Skeletal muscle satellite cell (primary cell): ENCODE measurements around the gene DPEP2NB.

Experiments used
- H3K27me3 ChIP-seq: 2 replicates; pipeline ENCODE4 v1.7.0; 2013; ENCODE audit warnings: low read length; ENCODE audit not compliant: control insufficient read depth, insufficient read depth
- H3K36me3 ChIP-seq: 2 replicates; pipeline ENCODE4 v1.7.0; 2013; ENCODE audit warnings: mild to moderate bottlenecking, control low read depth, low read length; ENCODE audit not compliant: insufficient read depth
- H3K4me1 ChIP-seq: 2 replicates; pipeline ENCODE4 v1.7.0; 2013; ENCODE audit warnings: low read length; ENCODE audit not compliant: control insufficient read depth, insufficient read depth
- H3K4me2 ChIP-seq: 2 replicates; pipeline ENCODE4 v1.7.0; 2013; ENCODE audit warnings: mild to moderate bottlenecking, low read length
- H3K4me3 ChIP-seq: 2 replicates; pipeline ENCODE4 v1.7.0; 2013; ENCODE audit warnings: low read length
- H3K9ac ChIP-seq: 2 replicates; pipeline ENCODE4 v1.7.0; 2013; ENCODE audit warnings: mild to moderate bottlenecking, low read depth, low read length, moderate library complexity
- H3K9me3 ChIP-seq: replicated peaks from 2 replicates; pipeline ENCODE4 v1.7.0; 2013; ENCODE audit warnings: mild to moderate bottlenecking, control low read depth, low read length
- small RNA-seq: library from RNA; depleted of rRNA; stranded (forward); fragments of <200 nt; gene quantifications from one replicate; pipeline ENCODE3, GENCODE V24; 2012

DPEP2NB gene

DNA sequence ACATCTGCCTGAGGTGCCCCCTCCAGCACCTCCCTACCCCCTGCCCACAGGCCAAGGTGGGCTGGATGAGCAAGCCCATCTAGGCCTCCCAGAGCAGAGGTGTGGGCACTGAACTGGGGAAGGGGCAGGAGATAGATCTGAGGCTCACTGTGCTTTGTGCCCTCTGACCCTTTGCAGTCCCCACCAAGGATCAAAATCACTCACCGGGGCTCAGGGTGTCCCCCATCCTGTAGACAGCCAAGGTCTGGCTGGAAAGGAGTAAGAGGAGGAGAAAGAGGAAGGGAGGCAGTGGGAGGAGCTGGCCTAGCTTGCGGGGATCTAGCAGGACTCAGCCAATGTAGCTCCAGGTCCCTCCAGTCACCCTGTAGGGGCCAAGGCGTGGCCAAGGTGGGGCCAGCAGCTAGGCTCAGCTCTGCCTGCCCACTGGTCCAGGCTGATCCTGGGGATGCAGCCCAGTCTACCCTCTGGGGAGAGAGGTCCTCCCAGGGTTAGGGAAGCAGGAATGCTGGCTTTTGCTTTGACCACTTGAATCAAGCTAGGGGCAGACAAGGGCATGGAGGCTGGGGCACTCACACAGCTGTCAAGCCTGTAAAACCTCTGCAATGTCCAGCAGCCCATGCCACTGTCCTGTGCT is 49.0 kb downstream of the DPEP2NB start:
- Histone ChIP-seq H3K4me3 (peak overlapping the region; percentile 96), H3K27me3 (no peaks in the 10 kb centered on the region), H3K4me1 (peaks cover 26% of the 10 kb centered on the region), H3K9me3 (no peaks in the 10 kb centered on the region), H3K4me2 (peak overlapping the region; percentile 82), H3K36me3 (peaks cover 36% of the 10 kb centered on the region), H3K9ac (peak overlapping the region; percentile 98)

DNA sequence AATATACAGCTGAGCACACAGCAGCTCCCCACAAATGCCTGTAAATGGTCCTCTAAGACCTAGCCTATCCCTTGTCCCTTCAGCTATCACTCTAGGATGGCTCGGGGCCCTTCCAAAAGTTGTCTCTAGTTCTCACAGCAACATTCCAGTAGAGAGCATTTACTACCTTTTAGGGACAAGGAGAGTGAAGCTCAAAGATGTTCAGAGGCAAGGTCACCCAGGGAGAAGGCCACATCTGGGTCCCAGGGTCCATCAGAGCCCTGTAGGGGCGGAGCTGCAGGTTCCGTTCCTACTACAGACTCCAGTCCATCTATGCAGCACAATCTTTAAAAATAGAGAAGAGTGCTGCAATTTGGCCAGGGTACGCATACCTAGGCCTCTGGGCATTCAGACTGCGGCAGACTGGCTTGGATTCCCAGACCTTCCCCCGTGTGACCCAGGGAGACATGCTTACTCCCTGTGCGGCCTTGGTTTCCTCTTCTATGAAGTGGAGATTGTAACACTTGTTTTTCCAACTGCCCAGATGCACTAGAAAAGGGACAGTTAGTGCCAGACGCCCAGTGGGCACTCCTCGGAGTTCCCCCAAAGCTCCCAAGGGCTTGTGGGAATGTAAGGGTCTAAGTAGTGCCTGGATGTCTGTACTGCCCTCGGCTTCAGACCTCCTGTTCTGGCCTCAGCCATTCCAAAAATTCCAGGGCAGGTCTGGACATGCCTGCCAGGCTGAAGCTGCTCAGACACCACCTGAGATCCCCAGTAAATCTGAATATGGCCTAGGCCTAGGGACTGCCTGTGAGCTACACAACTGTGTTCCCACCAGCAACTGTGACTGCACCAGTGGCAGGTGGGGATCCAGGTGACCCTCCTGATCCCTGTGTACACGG is 49.8 kb downstream of the DPEP2NB start:
- peaks cover 43% of the 10 kb centered on the region for H3K36me3 ChIP-seq
- H3K9me3 ChIP-seq: no peaks in the 10 kb centered on the region
- H3K4me2 ChIP-seq: peak overlapping the region; percentile 82
- no peaks in the 10 kb centered on the region for H3K27me3 ChIP-seq
- H3K4me1 ChIP-seq: peaks cover 30% of the 10 kb centered on the region
- H3K9ac ChIP-seq: peak overlapping the region; percentile 98
- H3K4me3 ChIP-seq: peak overlapping the region; percentile 96

DNA sequence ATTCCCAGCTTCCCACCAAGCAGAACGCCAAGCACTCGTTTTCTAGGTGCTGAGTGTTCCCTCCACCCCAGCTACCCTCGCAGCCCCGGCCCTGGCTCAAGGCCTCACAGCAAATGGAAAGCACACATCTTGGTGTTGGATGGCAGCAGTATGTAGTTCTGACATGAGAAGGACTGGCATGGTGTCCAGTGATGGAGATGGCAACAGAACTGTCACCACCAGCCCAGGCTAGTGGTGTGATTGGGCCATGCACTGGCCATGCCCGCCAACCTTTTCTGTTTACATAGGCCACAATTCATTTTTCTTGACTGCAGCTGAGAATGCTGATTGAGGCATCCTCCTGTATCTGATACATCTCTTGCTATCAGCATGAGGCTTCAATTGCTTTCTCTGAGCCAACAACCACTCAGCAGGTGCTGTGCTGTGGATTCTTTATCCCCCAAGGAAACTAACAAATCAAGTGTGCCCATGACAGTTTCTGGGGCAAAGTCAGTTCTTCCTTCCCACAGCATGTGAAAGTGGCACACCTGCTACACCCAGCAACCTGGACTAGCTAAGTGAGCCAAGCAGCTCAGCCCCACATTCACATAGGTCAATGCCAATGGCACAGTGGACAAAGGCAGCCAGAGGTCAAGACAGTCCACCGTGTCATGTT is 51.1 kb downstream of the DPEP2NB start:
- H3K4me3 ChIP-seq: no peak overlapping the region
- H3K27me3 ChIP-seq: no peaks in the 10 kb centered on the region
- H3K4me1 ChIP-seq: peaks cover 43% of the 10 kb centered on the region
- H3K36me3 ChIP-seq: peaks cover 56% of the 10 kb centered on the region
- no peak overlapping the region for H3K9ac ChIP-seq
- no peaks in the 10 kb centered on the region for H3K9me3 ChIP-seq
- H3K4me2 ChIP-seq: peak overlapping the region; percentile 11

GRCh38 chr16:67963662-67964321 is 51.9 kb downstream of the DPEP2NB start:
- Histone ChIP-seq H3K27me3 (no peaks in the 10 kb centered on the region), H3K4me3 (no peak overlapping the region), H3K9me3 (no peaks in the 10 kb centered on the region), H3K4me2 (no peak overlapping the region), H3K9ac (no peak overlapping the region), H3K36me3 (peaks cover 63% of the 10 kb centered on the region), H3K4me1 (peaks cover 46% of the 10 kb centered on the region)

Small RNAs within 50 kb of the gene (small RNA-seq; reads per million reads assigned to genes)
- gene RNU6-359P: 0.42 reads per million
